Right forelimb (tissue), 1 donor: ENCODE data around the gene HYKK.
"Not testable (repeated sequence)": the region's sequence is repeated elsewhere in the genome, so short reads cannot be mapped to it uniquely, and the experiment has no call there.

Source experiments
- DNase-seq: peaks from one replicate; pipeline ENCODE4 v3.0.0-alpha.2; 2018

Gene HYKK

GRCh38 chr15:78506971-78507830, at the start of gene HYKK:
HYKK (plus strand) TSS chr15:78507577; CDS start chr15:78513089, 5,512 bp downstream.
- DNase-seq, result peak; percentile 92

- no peak for DNase-seq
Observed at GRCh38 chr15:78460737-78461136, 46.6 kb upstream of the HYKK start.

GRCh38 chr15:78461171-78461888, 46.0 kb upstream of the HYKK start:
- DNase-seq, result no peak

- DNase-seq, result no peak
Observed at GRCh38 chr15:78469031-78469430, 38.3 kb upstream of the HYKK start.

GRCh38 chr15:78477295-78477694, 30.1 kb upstream of the HYKK start:
- DNase-seq, result no peak

GRCh38 chr15:78479650-78480049, 27.7 kb upstream of the HYKK start:
- no peak for DNase-seq

- DNase-seq, result no peak
Observed at GRCh38 chr15:78481917-78482316, 25.5 kb upstream of the HYKK start.

- DNase-seq, result no peak
Observed at GRCh38 chr15:78492872-78493271, 14.5 kb upstream of the HYKK start.

- no peak for DNase-seq
Observed at GRCh38 chr15:78501857-78502256, 5.5 kb upstream of the HYKK start.

- DNase-seq, result no peak
Observed at GRCh38 chr15:78502641-78503040, 4.7 kb upstream of the HYKK start.

- no peak for DNase-seq
Observed at GRCh38 chr15:78507831-78508160, 419 bp downstream of the HYKK start.

GRCh38 chr15:78508272-78508671, 895 bp downstream of the HYKK start:
- no peak for DNase-seq

GRCh38 chr15:78509726-78510312, 2.4 kb downstream of the HYKK start:
- DNase-seq, result no peak

GRCh38 chr15:78520035-78520434, 12.7 kb downstream of the HYKK start:
- not testable (repeated sequence) for DNase-seq

GRCh38 chr15:78524230-78524629, 16.9 kb downstream of the HYKK start:
- no peak for DNase-seq

GRCh38 chr15:78527325-78527724, 19.9 kb downstream of the HYKK start:
- no peak for DNase-seq

- DNase-seq, result no peak
Observed at GRCh38 chr15:78533331-78533730, 26.0 kb downstream of the HYKK start.

GRCh38 chr15:78536134-78536533, 28.8 kb downstream of the HYKK start:
- DNase-seq, result no peak

- DNase-seq, result no peak
Observed at GRCh38 chr15:78537266-78537905, 30.0 kb downstream of the HYKK start.

GRCh38 chr15:78538358-78538757, 31.0 kb downstream of the HYKK start:
- no peak for DNase-seq

- not testable (repeated sequence) for DNase-seq
Observed at GRCh38 chr15:78539464-78540140, 32.2 kb downstream of the HYKK start.

GRCh38 chr15:78540141-78540870, 32.9 kb downstream of the HYKK start, which contains the start of gene PSMA4:
PSMA4 (plus strand) TSS chr15:78540444; CDS start chr15:78541928, 1,484 bp downstream.
- peak; percentile 98 for DNase-seq
